GM21576 (cell line): ENCODE measurements around the gene BCL2L13.
"Not testable (repeated sequence)": the region's sequence is repeated elsewhere in the genome, so short reads cannot be mapped to it uniquely, and the experiment has no call there.

Experiments
- ATAC-seq: cut with Tn5 transposase; IDR thresholded peaks from one replicate; pipeline ENCODE4 v1.9.1; 2021; ENCODE audit warnings: mild to moderate bottlenecking, moderate library complexity; ENCODE audit not compliant: unreplicated experiment

Gene BCL2L13

GRCh38 chr22:17634696-17635095, 3.9 kb upstream of the BCL2L13 start:
- ATAC-seq = no peak

DNA sequence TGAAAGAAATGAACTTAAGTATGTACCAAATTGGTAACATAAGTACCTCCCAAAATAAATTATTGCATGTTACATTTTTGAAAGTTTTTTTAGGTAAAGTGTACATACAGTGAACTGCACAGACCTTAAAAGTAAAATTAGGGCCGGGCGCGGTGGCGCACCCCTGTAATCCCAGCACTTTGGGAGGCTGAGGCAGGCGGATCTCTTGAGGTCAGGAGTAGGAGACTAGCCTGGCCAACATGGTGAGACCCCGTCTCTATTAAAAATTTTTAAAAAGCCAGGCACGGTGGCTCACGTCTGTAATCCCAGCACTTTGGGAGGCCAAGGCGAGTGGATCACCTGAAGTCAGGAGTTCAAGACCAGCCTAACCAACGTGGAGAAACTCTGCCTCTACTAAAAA, 1.7 kb upstream of the BCL2L13 start:
- ATAC-seq = not testable (repeated sequence)

- ATAC-seq = no peak
These were observed 921 bp upstream of the BCL2L13 start for GRCh38 chr22:17637490-17638181.

- ATAC-seq = peak; percentile 31
These were observed 450 bp upstream of the BCL2L13 start for GRCh38 chr22:17638182-17638431.

DNA sequence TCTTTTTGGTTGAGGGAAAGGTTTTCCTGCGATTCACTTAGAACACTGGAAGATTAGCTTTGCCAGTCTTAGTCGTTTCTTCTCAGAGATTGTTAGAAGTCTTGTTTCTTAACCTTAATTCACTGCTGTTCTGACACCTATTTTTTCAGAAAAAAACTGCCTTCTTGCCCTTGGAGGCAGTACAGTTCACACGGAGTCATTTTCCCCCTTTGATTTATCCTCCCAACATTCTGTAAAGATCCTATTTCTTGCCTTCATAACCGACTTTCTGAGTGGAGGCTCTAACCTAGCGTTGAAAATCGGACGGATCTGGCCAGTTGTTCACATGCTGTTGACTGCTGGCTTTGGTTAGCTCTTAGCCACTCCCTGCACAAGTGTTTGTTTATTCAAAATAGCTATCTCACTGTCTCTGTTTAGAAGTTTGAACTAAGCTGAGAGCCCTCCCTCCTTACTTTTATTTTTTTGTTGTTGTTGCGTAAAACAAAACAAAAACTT, 737 bp downstream of the BCL2L13 start:
- ATAC-seq = no peak

DNA sequence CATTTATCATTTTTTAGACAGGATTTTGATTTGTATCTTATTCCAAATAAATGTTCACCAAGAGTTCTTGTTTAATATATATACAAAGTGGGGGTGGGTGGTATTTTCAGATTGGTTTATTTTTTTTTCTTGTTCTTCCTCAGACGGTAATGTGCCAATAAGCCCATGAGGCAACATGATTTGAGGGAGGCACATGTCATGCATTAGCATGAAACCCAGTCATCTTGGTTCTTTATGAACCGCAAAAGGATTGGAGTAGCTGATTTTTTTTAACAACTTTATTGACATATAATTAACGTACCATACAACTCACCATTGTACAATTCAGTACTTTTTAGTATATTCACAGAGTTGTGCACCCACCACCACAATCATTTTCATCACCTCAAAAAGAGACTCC, 2.7 kb downstream of the BCL2L13 start:
- ATAC-seq = no peak

- not testable (repeated sequence) for ATAC-seq
These were observed 3.8 kb downstream of the BCL2L13 start for GRCh38 chr22:17642357-17642756.

- no peak for ATAC-seq
These were observed 8.9 kb downstream of the BCL2L13 start for GRCh38 chr22:17647452-17647851.

- no peak for ATAC-seq
These were observed 9.4 kb downstream of the BCL2L13 start for GRCh38 chr22:17647991-17648390.

- no peak for ATAC-seq
These were observed 10.0 kb downstream of the BCL2L13 start for GRCh38 chr22:17648569-17648968.

DNA sequence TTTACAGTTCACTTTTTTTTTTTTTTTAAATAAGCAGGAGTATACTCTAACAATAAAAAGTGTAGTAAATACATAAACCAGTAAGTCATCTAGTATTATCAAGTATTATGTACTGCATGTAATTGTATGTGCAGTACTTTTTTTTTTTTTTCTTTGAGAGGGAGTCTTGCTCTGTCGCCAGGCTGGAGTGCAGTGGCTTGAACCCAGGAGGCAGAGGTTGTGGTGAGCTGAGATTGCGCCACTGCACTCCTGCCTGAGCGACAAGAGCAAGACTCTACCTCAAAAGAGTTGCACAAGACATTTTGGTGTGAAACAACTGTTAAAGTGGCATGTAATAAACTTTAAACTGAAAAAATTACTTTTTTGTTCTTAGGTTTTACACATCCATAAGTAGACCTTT, 16.7 kb downstream of the BCL2L13 start:
- no peak for ATAC-seq

- no peak for ATAC-seq
These were observed 18.4 kb downstream of the BCL2L13 start for GRCh38 chr22:17656870-17657395.

- no peak for ATAC-seq
These were observed 26.0 kb downstream of the BCL2L13 start for GRCh38 chr22:17664414-17665055.

DNA sequence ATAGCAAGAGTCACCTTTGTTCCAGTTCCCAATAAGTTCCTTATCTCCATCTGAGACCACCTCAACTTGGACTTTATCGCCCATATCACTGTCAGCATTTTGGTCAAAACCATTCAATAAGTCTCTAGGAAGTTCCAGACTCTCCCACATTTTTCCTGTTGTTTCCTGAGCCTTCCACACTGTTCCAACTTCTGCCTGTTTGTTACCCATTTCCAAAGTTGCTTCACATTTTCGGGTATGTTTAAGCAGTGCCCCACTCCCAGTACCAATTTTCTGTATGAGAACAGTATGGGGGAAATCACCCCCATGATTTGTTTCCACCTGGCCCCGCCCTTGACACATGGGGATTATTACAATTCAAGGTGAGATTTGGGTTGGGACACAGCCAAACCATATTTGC, 26.7 kb downstream of the BCL2L13 start:
- no peak for ATAC-seq

DNA sequence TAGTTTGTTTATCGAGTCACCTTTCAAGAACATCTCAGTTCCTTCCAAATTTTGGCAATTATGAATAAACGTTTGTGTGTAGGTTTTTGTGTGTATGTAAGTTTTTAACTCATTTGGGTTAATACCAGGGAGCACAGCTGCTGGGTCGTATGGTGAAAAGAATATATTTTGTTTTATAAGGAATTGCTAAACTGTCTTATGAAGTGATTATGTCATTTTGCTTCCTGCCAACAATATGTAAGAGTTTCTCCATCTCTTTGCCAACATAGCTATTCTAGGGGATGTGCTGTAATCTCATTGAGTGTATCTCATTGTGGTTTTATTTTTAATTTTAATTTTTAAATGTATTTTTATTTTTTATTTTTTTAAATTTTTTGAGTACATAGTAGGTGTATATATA, 27.3 kb downstream of the BCL2L13 start:
- ATAC-seq = no peak

GRCh38 chr22:17671521-17672092, 33.0 kb downstream of the BCL2L13 start:
- ATAC-seq = not testable (repeated sequence)

GRCh38 chr22:17672417-17672991, 33.9 kb downstream of the BCL2L13 start:
- ATAC-seq = no peak

GRCh38 chr22:17674152-17674551, 35.6 kb downstream of the BCL2L13 start:
- ATAC-seq = no peak

- no peak for ATAC-seq
These were observed 37.0 kb downstream of the BCL2L13 start for GRCh38 chr22:17675584-17675983.

DNA sequence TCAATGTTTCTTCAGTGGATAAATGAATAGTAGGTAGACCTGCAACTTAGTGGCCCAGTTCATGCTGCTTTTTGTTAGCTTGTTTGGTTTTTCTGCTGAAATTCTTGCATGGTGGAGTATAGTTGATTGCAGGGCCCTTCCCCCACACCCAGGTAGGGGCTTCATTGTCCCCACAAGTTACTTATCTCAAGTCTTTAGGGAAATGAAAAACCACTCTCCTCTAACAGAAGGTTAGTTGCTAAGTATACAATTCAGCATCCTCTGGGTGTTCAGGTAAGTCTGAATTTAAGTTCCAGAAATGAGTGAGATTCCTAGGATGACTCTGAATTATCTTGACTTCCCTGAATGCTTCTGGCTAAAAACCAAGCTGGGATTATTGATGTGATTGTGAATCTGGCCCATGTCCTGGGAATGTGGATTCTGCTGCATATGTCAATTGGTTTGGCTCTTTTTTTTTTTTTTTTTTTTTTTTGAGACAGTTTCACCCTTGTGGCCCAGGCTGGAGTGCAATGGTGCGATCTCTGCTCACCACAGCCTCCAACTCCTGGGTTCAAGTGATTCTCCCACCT, 40.3 kb downstream of the BCL2L13 start:
- ATAC-seq = no peak

- ATAC-seq = no peak
These were observed 45.7 kb downstream of the BCL2L13 start for GRCh38 chr22:17684245-17684644.

DNA sequence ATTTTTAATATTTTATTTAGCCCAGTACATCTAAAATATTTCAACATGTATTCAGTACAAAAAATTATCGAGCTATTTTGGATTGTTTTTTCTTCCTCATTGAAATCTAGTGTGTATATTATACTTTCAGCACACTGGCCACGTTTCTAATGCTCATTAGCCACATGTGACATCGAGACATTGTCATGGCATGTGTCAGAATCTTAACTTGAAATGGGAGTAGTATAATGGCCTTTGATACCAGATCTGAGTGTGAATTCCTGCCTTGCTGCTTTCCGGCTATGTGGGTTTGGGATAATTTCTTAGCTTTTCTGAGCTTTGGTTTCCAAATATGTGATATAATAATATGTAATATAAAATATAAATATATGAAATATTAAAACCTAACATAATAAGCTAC, 54.3 kb downstream of the BCL2L13 start:
- no peak for ATAC-seq
